Stimulated activated CD8-positive, alpha-beta memory T cell treated with anti-CD3 and anti-CD28 coated beads, Interleukin-4, amount 100 ng/mL, for 24 hours (primary cell): ENCODE results near the gene GUCY2D.
"Not testable (repeated sequence)": the region's sequence is repeated elsewhere in the genome, so short reads cannot be mapped to it uniquely, and the experiment has no call there.

Source experiments
- DNase-seq: peaks from one replicate; pipeline ENCODE4 v3.0.0-alpha.2; 2020; ENCODE audit warnings: low read depth

The GUCY2D gene

GRCh38 chr17:8018436-8018835 is 16.0 kb downstream of the GUCY2D start:
- DNase-seq, result no peak

GRCh38 chr17:8019166-8019565 is 16.8 kb downstream of the GUCY2D start:
- DNase-seq, result no peak

- no peak for DNase-seq
Observed at GRCh38 chr17:8019665-8020650, 17.5 kb downstream of the GUCY2D start.

GRCh38 chr17:8020776-8021564 is 18.6 kb downstream of the GUCY2D start:
- DNase-seq, result no peak

GRCh38 chr17:8021565-8022359 is 19.3 kb downstream of the GUCY2D start:
- DNase-seq, result no peak

- DNase-seq, result no peak
Observed at GRCh38 chr17:8022360-8023003, 20.1 kb downstream of the GUCY2D start.

- DNase-seq, result not testable (repeated sequence)
Observed at GRCh38 chr17:8024161-8024560, 21.7 kb downstream of the GUCY2D start.

- no peak for DNase-seq
Observed at GRCh38 chr17:8025176-8025911, 22.9 kb downstream of the GUCY2D start.

- DNase-seq, result no peak
Observed at GRCh38 chr17:8029121-8029520, 26.7 kb downstream of the GUCY2D start.

GRCh38 chr17:8031261-8031661 is 28.8 kb downstream of the GUCY2D start:
- no peak for DNase-seq

GRCh38 chr17:8031950-8032349 is 29.5 kb downstream of the GUCY2D start:
- DNase-seq, result no peak

- DNase-seq, result no peak
Observed at GRCh38 chr17:8032442-8032841, 30.0 kb downstream of the GUCY2D start.

- DNase-seq, result no peak
Observed at GRCh38 chr17:8038954-8039610, 36.7 kb downstream of the GUCY2D start, which contains the start of gene ALOX15B. Gene ALOX15B, plus strand, starts transcription at chr17:8039059. Its CDS starts 97 bp downstream, at chr17:8039156.

- DNase-seq, result no peak
Observed at GRCh38 chr17:8039611-8040168, 37.3 kb downstream of the GUCY2D start.

- no peak for DNase-seq
Observed at GRCh38 chr17:8041249-8041928, 39.0 kb downstream of the GUCY2D start.

GRCh38 chr17:8041979-8042378 is 39.6 kb downstream of the GUCY2D start:
- no peak for DNase-seq

- no peak for DNase-seq
Observed at GRCh38 chr17:8044819-8045810, 42.7 kb downstream of the GUCY2D start.

- no peak for DNase-seq
Observed at GRCh38 chr17:8046306-8046928, 44.0 kb downstream of the GUCY2D start.
